Measurements from ENCODE around the gene BCCIP. TPM values are rescaled to one million over a fixed set of nuclear protein-coding genes. Genes with fewer than 3 reads are reported as not detected.

Gene BCCIP
- polyA plus RNA-seq, 1 of the 3 experiments (the other 2 are of a cell fraction) = 28.0 TPM

DNA sequence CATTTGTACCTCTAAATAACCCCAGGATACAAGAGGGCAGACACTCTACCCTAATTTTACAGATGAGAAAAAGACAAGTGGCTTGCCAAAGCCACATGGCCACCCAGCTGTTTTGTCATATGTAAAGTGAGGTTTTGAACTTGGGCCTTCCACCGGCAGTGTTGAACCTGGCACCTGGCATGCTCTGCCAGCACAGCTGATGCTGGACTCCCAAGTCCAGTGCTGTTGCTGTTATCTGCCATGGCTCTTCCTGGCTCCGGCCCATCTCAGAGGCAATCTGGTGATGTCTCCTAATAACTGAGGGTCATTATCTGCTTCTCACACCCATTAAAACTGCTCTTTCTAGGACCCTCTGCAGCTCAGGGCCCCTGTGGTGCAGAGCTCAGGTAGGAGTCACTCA is 25.0 kb downstream of the BCCIP start:
- 100% methylated on average over 1 of the region's 2 CpGs for WGBS (ENCODE audit: low lambda C conversion rate)
- H3K4me2 ChIP-seq = no peak overlapping the region
- no peaks in the 10 kb centered on the region for H3F3A ChIP-seq (replicated peaks; ENCODE audit: insufficient read depth)
- peaks cover 0 to 2% of the 10 kb centered on the region in 2 experiments; a peak in 1 of 4 replicates for H3K4me1 ChIP-seq (ENCODE audit: control insufficient read depth in 1 of 2, insufficient read depth in 2 of 2, low read depth in 1 of 2, low read length in 1 of 2)
- H4K20me1 ChIP-seq (ENCODE audit: insufficient read depth) = no peaks in the 10 kb centered on the region
- no peaks in the 10 kb centered on the region for H3K27me3 ChIP-seq (ENCODE audit: insufficient read depth)
- no peaks in the 10 kb centered on the region for H3K9me3 ChIP-seq
- H2AFZ ChIP-seq (ENCODE audit: low read depth) = no peak overlapping the region
- TF ChIP-seq RAD21 (IDR thresholded peaks at IDR 0.05; ENCODE audit: low read length) (no peak), NFIC (IDR thresholded peaks at IDR 0.05; ENCODE audit: borderline replicate concordance) (no peak)
- TF ChIP-seq, protein P1, sequence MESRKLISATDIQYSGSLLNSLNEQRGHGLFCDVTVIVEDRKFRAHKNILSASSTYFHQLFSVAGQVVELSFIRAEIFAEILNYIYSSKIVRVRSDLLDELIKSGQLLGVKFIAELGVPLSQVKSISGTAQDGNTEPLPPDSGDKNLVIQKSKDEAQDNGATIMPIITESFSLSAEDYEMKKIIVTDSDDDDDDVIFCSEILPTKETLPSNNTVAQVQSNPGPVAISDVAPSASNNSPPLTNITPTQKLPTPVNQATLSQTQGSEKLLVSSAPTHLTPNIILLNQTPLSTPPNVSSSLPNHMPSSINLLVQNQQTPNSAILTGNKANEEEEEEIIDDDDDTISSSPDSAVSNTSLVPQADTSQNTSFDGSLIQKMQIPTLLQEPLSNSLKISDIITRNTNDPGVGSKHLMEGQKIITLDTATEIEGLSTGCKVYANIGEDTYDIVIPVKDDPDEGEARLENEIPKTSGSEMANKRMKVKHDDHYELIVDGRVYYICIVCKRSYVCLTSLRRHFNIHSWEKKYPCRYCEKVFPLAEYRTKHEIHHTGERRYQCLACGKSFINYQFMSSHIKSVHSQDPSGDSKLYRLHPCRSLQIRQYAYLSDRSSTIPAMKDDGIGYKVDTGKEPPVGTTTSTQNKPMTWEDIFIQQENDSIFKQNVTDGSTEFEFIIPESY (IDR thresholded peaks at IDR 0.05; ENCODE audit: borderline replicate concordance, low read depth) = no peak
- CTCF ChIA-PET = no interaction called here
- peaks cover 33 to 62% of the 10 kb centered on the region in 2 experiments for H3K36me3 ChIP-seq (replicated peaks in 1 of 2; ENCODE audit: control insufficient read depth in 1 of 2, insufficient read depth in 2 of 2, low read length in 1 of 2)
- POLR2A ChIA-PET = no interaction called here
- H3K79me2 ChIP-seq (ENCODE audit: insufficient read depth) = no peaks in the 10 kb centered on the region
- no peak overlapping the region for H3K27ac ChIP-seq (ENCODE audit: low read depth in 2 of 2, low read length in 1 of 2)
- H3K9ac ChIP-seq = no peak overlapping the region
- DNase-seq = no peak
- no peak overlapping the region for H3K4me3 ChIP-seq (ENCODE audit: low read depth in 2 of 2, low read length in 1 of 2)
- H3K9me2 ChIP-seq = no peaks in the 10 kb centered on the region

DNA sequence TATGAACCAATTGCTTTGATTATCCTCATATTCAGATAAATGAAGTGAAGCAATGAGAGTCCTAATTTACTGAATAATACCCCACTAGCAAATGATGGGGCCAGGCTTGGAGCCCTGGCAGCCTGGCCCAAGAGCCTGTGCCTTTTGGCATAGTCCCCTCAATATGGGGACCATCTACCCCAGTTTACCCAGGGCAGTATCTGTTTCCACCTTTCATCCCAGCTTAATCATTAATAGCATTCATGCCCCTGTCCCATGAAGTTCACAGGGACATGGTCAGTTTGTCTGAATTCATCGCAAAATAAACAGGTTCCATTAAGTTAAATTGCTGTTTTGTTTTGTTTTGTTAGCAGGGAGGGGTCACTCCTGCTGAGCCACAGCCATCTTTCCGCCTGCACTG is 25.5 kb downstream of the BCCIP start:
- no peak overlapping the region for H3K4me2 ChIP-seq
- no peak overlapping the region for H2AFZ ChIP-seq (ENCODE audit: low read depth)
- H3K79me2 ChIP-seq (ENCODE audit: insufficient read depth) = no peaks in the 10 kb centered on the region
- DNase-seq = no peak
- H3K9me2 ChIP-seq = no peaks in the 10 kb centered on the region
- peaks cover 33 to 66% of the 10 kb centered on the region in 2 experiments for H3K36me3 ChIP-seq (replicated peaks in 1 of 2; ENCODE audit: control insufficient read depth in 1 of 2, insufficient read depth in 2 of 2, low read length in 1 of 2)
- 100% methylated on average over 2 of the region's 2 CpGs for WGBS (ENCODE audit: low lambda C conversion rate)
- no peaks in the 10 kb centered on the region for H3F3A ChIP-seq (replicated peaks; ENCODE audit: insufficient read depth)
- TF ChIP-seq FOXM1 (IDR thresholded peaks at IDR 0.05; ENCODE audit: low read depth) = no peak
- TF ChIP-seq RCOR1 (IDR thresholded peaks at IDR 0.05; ENCODE audit: low read length) = no peak
- TF ChIP-seq RAD21 (IDR thresholded peaks at IDR 0.05; ENCODE audit: low read length) = no peak
- no peak for TF ChIP-seq CHD2 (IDR thresholded peaks at IDR 0.05; ENCODE audit: low read length, partially characterized antibody)
- TF ChIP-seq, protein P2, sequence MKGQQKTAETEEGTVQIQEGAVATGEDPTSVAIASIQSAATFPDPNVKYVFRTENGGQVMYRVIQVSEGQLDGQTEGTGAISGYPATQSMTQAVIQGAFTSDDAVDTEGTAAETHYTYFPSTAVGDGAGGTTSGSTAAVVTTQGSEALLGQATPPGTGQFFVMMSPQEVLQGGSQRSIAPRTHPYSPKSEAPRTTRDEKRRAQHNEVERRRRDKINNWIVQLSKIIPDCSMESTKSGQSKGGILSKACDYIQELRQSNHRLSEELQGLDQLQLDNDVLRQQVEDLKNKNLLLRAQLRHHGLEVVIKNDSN (IDR thresholded peaks at IDR 0.05; ENCODE audit: borderline replicate concordance, low read depth) = no peak
- H3K27me3 ChIP-seq (ENCODE audit: insufficient read depth) = no peaks in the 10 kb centered on the region
- POLR2A ChIA-PET = no interaction called here
- H3K4me3 ChIP-seq (ENCODE audit: low read depth in 2 of 2, low read length in 1 of 2) = no peak overlapping the region
- H3K9me3 ChIP-seq = no peaks in the 10 kb centered on the region
- CTCF ChIA-PET = no interaction called here
- no peak overlapping the region for H3K27ac ChIP-seq (ENCODE audit: low read depth in 2 of 2, low read length in 1 of 2)
- H3K4me1 ChIP-seq (ENCODE audit: control insufficient read depth in 1 of 2, insufficient read depth in 2 of 2, low read depth in 1 of 2, low read length in 1 of 2) = no peaks in the 10 kb centered on the region; a peak in 1 of 4 replicates
- no peak overlapping the region for H3K9ac ChIP-seq
- no peaks in the 10 kb centered on the region for H4K20me1 ChIP-seq (ENCODE audit: insufficient read depth)

DNA sequence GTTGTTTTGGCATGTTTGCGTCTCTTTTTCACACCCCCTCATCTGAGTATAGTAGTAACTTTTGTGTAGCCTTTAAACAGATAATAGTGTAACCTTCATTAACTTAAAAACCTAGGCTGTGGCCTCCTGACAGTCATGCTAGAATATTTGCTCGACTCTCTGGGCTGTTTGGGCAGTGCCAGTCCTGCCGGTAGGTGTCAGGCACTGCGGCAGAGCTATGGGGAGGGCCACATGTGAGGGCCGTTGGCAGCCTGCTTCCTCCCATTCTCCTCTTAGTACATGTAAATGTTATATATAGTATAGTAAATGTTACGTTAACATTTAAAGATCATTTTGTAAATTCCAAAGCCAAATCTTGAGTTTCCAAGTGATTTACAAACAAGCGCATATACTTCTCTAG is 26.1 kb downstream of the BCCIP start:
- H3F3A ChIP-seq (replicated peaks; ENCODE audit: insufficient read depth) = no peaks in the 10 kb centered on the region
- ChIA-PET POLR2A (no interaction called here), CTCF (no interaction called here)
- 96% methylated on average over 7 of the region's 7 CpGs for WGBS (ENCODE audit: low lambda C conversion rate)
- H4K20me1 ChIP-seq (ENCODE audit: insufficient read depth) = no peaks in the 10 kb centered on the region
- no peaks in the 10 kb centered on the region for H3K79me2 ChIP-seq (ENCODE audit: insufficient read depth)
- peaks cover 33 to 63% of the 10 kb centered on the region in 2 experiments for H3K36me3 ChIP-seq (replicated peaks in 1 of 2; ENCODE audit: control insufficient read depth in 1 of 2, insufficient read depth in 2 of 2, low read length in 1 of 2)
- H3K4me1 ChIP-seq (ENCODE audit: control insufficient read depth in 1 of 2, insufficient read depth in 2 of 2, low read depth in 1 of 2, low read length in 1 of 2) = no peaks in the 10 kb centered on the region; a peak in 1 of 4 replicates
- TF ChIP-seq, protein P1 (IDR thresholded peaks at IDR 0.05; ENCODE audit: borderline replicate concordance, low read depth) = no peak
- TF ChIP-seq, protein P3, sequence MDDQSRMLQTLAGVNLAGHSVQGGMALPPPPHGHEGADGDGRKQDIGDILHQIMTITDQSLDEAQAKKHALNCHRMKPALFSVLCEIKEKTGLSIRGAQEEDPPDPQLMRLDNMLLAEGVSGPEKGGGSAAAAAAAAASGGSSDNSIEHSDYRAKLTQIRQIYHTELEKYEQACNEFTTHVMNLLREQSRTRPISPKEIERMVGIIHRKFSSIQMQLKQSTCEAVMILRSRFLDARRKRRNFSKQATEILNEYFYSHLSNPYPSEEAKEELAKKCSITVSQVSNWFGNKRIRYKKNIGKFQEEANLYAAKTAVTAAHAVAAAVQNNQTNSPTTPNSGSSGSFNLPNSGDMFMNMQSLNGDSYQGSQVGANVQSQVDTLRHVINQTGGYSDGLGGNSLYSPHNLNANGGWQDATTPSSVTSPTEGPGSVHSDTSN (IDR thresholded peaks at IDR 0.05) = no peak
- DNase-seq = no peak
- H3K9me2 ChIP-seq = no peaks in the 10 kb centered on the region
- no peak overlapping the region for H2AFZ ChIP-seq (ENCODE audit: low read depth)
- H3K4me2 ChIP-seq = no peak overlapping the region
- no peak overlapping the region for H3K4me3 ChIP-seq (ENCODE audit: low read depth in 2 of 2, low read length in 1 of 2)
- H3K9ac ChIP-seq = no peak overlapping the region
- no peaks in the 10 kb centered on the region for H3K9me3 ChIP-seq
- no peak overlapping the region for H3K27ac ChIP-seq (ENCODE audit: low read depth in 2 of 2, low read length in 1 of 2)
- H3K27me3 ChIP-seq (ENCODE audit: insufficient read depth) = no peaks in the 10 kb centered on the region
